GM11168 (cell line): ENCODE measurements around the gene DCAF6.
"Not testable (repeated sequence)": the region's sequence is repeated elsewhere in the genome, so short reads cannot be mapped to it uniquely, and the experiment has no call there.

Experiments used
- in situ Hi-C: fragments of 300-500 bp; cut with MboI; formaldehyde crosslinking; loops from one replicate; pipeline ENCODE4 v1.12.0; 2022; ENCODE audit warnings: low sequenced_read_pairs; ENCODE audit not compliant: unreplicated experiment

DCAF6 gene

DNA sequence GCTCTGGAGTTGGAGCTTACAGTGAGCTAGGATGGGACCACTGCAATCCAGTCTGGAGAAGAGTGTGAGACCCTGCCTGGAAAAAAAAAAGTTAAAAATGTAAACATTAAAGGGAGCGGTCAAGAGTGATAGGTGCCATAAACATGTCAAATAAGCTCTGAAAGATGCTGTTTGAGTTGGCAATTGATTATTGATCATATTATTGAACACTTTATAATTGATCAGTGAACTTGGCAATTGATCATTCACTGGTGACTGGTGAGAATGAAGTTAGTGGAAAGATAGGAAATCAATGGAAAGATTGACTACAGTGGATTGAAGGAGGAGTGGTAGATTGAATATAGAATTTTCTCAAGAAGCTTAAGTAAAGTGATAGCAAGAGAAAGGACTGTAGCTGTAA, 64.7 kb downstream of the DCAF6 start:
- in situ Hi-C loops: no loop called here

DNA sequence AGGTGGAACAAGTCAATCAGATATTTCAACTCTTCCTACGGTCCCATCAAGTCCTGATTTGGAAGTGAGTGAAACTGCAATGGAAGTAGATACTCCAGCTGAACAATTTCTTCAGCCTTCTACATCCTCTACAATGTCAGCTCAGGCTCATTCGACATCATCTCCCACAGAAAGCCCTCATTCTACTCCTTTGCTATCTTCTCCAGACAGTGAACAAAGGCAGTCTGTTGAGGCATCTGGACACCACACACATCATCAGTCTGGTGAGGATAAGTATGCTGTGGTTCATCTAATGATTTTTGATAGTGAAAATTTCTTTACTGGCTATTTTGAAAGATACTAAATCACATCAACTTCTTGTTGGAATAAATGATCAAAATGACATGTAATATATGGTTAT, 68.0 kb downstream of the DCAF6 start:
- in situ Hi-C loops: no loop called here

DNA sequence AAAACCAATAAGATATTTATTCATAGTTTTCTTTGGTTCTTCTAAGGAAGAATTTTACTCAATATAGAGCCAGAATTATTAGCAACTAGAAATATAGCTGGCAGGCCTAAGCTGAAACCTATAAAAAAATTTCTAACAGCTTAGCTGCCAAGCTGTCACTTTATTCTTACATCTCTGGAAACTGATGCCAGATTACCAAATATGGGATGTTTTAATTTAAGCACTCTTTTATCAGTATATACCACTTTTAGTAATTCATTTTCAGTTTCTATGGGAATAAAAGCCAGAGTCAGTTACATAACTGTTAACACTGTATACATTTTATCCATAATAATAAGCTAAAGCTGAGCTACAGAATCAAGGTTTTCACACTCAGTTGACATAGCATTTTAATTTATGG, 69.0 kb downstream of the DCAF6 start:
- in situ Hi-C loops: no loop called here

DNA sequence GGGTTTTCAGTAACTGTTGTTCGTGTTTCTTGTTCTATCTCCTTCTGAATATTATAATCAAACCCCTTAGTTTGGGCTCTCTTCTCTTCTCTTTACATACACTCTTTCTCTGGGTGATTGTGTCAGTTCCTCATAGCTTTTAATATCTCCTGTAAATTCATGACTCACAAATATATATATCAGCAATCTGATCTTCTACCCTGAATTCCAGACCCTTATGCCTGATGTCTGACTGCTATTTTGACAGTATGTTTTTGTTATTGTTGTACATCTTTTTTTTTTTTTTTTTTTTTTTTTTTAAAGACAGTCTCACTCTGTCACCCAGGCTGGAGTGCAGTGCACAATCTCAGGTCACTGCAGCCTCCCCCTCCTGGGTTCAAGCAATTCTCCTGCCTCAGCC, 71.2 kb downstream of the DCAF6 start:
- in situ Hi-C loops: no loop called here

DNA sequence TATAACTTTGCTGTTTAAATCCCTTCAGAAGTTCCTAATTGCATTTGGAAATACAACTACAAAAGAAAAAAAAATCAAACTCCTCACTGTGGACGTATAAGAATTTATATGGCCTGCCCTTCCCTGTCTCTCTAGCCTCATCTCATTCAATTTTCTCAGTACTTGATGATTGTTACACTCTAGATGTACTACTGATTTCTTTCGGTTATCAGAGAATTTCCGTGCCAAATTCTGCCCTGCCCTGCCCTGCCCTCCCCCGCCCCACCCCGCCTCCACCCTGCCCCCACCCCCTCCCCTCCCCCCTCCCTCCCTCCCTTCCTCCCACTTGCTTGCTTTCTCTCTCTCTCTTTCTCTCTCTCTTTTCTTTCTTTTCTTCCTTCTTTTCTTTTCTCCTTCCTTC, 72.1 kb downstream of the DCAF6 start:
- in situ Hi-C loops: no loop called here

DNA sequence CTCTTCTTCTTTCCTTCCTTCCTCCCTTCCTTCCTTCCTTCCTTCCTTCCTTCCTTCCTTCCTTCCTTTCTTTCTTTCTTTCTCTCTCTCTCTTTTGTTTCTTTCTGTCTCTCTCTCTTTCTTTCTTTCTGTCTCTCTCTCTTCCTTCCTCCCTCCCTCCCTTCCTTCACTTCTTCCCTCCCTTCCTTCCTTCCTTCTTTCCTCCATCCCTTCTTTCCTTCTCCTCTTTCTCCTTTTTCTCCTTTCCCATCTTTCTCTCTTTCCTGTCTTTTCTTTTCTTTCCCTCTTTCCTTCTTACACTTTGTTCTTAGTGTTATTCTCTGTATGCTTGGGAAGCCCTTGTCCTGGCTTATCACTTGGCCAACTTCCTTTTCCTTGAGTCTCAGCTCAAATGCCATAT, 72.8 kb downstream of the DCAF6 start:
- in situ Hi-C loops: no loop called here

DNA sequence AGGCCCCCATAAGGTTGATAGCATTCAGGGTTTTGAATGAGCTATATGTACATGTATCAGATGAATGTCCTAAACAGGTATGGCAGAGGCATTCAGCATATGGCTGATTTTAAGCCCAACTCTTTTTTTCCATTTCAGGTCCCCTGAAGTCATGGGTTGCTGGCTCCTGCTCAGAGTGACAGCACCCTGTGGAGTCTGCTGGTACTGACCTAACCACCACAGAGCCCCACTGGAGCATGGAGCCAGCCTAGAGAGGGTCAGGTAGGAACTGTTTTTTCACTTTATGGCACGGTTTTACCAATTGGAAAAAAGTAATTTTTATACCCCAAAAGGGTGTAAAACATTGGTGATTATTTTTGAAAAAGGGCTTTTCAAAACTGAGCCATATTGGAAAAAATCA, 82.9 kb downstream of the DCAF6 start:
- in situ Hi-C loops: no loop called here

DNA sequence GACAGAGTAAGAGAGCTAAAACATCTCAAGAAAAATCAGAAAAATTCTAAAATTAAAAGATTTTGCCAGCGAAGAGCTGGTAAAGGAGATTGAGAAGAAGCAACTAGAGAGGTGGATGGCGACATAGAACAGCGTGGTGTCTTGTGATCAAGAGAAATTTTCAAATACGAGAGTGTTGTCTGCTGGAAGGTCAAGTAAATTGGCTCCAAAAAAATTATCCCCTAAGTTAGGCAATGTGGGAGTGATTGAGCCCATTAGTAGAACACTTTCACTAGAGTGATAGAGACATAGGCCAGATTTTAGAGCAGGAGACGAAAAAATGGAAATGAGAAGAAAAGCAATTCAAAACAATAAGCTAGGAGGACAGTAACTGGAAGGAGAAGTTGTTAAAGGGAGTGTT, 94.7 kb downstream of the DCAF6 start:
- in situ Hi-C loops: no loop called here

DNA sequence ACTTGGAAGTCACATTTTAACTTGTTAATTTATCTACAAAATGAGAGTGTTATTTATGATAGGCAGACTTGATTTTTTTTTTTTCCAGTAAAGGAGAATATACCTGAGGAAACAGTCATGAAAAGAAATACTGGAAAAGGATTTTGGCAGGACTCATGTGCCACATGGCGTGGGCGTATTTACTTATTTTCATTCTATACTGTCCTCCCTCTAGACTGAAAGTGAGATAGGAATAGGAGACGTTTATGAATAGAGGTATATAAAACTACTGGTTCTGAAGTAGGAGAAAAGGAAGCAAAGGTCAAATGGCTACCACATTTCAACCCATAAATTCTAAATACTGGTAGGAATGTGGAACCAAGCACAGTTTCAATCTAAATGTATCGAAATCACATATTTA, 95.1 kb downstream of the DCAF6 start:
- in situ Hi-C loops: no loop called here

DNA sequence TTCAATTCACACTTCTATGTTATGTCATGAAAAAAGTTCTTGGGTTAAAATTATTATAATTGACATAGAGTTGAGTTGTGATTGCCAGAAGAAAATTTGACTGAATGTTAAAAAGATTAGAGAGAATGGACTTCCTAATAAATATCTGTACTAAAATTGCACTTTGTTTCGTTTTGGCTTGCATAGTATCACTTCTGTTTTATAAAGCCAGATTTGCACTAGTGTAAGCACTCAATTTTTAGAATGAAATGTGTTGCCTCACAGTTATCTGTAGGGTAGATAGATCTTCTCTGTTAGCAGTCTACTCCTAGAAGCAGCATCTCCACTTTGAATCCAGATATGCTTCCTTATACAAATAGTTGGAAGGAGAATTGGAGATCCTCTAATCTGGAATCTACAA, 95.5 kb downstream of the DCAF6 start:
- in situ Hi-C loops: no loop called here

DNA sequence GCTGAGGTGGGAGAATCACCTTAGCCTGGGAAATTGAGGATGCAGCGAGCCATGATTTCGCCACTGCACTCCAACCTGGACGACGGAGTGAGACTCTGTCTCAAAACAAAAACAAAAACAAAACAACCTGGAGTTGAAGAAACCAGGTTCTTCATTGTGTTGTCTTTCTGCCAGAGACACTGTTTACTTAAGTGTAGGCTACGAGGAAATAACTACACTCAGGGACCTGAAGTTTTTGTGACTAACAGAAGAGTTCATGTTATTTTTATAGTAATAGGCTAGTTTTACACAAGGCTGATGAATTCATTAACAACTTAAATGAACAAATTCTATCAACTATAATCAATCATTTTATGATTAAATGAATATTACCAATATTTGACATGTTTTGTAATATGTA, 98.9 kb downstream of the DCAF6 start:
- in situ Hi-C loops: no loop called here

DNA sequence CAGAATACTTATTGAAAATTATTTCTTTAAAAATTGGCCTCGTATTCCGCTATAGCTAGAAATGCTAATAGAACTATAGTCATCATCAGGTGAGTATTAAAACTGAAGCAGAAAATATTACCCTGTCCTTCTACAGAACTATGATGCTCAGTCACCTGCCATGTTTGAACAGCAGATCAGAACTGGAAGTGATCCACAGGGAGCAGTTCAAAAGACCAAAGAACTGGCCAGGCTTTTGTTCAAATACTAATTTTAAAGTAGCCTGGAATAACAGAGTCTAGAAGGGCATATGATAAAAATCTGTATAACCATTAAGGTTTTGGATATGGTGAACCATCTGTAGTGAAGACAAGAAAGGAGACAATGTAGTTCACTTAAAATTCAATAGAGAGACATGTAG, 105.9 kb downstream of the DCAF6 start:
- in situ Hi-C loops: no loop called here

DNA sequence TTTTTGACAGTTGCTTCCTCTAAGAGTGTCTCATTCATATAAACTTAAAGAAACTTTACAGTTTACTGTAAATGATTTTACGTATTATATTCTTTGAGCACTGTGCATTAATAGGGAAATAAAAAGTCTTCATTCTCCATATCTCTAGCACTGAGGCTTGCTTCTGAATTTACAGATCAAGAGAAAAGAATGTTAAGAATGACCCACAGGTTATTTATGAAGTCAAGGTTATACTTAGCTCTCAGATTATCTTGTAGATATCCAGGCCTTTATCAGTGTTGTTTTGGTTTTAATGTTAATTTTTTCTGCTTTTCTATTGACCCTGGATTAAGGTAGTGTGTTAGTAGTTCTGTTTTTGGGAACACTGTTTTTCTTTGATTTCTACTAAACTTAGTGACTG, 108.8 kb downstream of the DCAF6 start:
- in situ Hi-C loops: no loop called here

DNA sequence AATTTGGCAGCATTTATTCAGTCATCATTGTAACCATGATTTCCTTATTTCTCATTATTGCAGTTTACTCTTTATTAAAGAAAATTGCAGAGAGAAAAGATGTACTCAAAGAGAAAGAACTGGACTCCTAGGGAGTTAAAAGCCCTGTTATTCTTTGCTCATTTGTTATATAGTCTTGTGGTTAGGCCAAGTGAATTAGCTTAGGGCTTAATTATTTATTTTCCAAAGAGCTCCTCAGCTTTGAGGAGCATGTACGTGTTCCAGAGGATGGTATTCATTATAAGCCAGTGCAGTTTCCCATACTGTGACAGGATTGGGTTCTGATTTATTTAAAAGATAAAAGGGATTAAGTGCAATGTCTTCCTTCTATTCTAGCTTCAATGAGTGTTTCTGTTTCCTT, 113.8 kb downstream of the DCAF6 start:
- in situ Hi-C loops: no loop called here

DNA sequence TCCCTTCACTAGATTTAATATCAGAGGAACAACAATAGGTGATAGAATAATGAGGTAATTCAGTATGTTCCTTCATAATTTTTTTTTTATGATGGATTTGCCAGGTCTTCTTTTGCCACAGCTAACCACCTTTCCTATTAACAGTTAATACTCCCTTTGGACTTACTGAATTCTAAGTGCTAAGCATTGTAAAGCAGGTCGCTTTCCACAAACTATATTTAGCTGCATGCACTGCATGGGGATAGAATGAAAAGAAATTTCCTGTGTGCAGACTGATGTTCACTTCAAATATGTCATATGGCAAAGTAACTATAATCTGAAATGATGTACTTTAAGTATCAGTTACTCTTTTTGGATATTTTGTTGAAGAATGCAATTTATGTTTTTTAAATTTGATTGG, 114.4 kb downstream of the DCAF6 start:
- in situ Hi-C loops: no loop called here

DNA sequence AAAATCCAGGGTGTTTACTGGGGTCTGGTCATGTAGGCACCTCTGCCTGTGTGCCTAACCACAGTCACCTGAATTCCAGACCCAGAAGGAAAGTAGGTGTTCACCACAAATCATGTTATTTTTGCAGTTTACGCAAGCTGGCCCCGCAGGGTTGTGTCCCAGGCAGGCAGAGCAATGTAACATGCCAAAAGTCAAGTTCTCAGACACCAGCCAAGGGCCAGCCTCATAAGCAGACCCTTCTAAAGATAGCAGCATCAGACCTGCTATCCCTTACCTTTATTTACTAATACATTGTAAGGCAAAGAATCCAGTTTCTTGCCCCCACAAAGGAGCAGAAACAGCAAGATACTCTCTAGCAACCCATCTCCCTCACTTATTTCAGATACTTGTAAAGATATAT, 117.2 kb downstream of the DCAF6 start:
- in situ Hi-C loops: no loop called here

DNA sequence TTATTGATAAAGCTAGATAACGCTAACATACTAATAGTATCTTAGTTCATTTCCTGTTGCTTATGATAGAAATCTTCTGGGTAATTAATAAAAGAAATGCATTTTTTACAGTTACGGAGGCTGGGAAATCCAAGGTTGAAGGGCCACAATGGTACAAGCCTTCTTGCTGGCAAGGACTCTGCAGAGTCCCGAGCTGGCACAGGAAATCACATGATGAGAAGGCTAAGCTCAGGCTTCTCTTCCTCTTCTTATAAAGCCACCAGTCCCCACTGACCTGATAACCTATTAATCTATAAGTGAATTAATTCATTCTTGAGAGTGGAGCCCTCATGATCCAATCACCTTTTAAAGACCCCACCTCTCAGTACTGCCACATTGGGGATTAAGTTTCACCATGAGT, 117.6 kb downstream of the DCAF6 start:
- in situ Hi-C loops: no loop called here

DNA sequence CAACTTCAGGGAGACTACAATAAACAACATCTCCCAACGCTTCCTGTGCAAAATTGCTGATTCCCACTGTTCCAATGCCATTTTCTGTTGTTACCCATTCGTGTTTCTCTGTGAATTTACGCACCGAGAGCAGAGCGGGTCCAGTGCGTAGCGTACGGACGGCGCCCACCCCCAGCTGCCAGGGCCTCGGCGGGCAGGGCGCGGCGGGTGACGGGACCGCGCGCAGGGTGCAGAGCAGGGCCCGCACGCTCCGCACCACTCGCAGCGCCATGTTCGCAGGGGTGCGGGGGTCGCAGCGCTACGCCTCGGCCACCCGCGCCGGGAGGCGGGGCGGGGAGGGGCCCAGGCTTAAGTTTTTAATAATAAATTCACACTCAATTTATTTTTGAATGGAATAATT, 119.7 kb downstream of the DCAF6 start:
- in situ Hi-C loops: not testable (repeated sequence)

DNA sequence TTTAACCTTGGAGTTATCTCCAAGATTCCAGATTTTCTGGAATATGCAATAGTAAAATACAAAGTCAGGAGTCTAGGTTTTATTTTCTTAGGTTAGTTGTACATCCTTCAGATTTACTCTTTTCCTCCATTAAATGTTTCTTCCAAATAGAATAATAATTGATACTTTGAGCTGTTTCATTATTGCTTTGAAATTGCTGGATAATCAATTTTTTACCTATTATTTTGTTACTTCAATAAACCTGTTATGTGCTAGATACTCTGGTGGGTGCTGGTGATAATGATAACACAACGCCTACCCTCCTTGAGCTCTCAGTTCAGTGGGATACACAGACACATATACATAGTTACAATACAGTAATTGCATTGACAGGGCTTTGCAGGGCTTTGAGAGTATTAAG, 120.9 kb downstream of the DCAF6 start:
- in situ Hi-C loops: no loop called here

DNA sequence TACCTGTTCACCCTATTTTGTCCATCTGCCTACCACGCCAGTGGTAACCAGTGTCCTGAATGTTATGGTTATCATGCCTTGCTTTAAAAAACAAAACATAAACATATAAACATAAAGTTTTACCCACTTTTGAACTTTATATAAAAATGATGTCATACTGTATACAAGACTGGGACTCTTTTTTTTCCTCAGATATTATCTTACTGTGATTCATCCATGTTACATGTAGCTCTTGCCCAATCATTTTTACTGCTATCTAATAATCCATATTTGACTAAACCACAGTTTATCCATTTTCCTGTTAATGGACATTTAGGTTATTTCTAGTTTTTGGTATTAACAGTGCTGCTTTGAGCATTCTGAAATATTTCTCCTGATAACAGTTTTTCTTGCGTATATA, 121.4 kb downstream of the DCAF6 start:
- in situ Hi-C loops: no loop called here

DNA sequence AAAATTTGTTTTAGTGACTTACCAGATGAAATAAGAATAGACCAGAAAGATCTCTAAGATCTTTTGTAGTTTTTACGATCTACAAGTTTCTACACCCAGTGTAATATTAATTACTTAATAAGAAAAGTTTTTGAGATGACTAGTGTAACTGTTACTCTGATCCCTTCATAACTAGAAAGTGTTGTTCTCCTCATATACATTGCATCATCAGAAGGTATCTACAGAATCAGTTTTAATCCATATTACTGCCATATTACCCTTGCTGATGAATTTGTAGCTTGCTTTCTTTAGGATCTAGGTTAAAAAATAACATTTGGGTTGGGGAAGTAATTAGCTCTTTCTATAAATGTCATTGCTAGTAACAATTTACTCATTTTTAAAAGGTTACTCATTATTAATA, 127.7 kb downstream of the DCAF6 start:
- in situ Hi-C loops: no loop called here

DNA sequence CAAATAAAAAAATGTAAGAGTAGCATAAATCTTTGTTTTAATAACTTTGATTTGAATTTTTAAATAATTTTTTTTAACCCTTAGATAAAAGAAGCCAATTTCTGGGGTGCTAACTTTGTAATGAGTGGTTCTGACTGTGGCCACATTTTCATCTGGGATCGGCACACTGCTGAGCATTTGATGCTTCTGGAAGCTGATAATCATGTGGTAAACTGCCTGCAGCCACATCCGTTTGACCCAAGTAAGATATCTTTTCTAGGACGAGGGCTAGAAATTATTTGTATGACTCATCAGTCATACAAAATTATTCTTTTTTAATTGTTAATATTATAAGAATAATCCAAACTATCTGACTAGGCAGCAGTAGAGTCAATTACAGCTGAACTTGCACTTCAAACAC, 129.0 kb downstream of the DCAF6 start:
- in situ Hi-C loops: no loop called here

DNA sequence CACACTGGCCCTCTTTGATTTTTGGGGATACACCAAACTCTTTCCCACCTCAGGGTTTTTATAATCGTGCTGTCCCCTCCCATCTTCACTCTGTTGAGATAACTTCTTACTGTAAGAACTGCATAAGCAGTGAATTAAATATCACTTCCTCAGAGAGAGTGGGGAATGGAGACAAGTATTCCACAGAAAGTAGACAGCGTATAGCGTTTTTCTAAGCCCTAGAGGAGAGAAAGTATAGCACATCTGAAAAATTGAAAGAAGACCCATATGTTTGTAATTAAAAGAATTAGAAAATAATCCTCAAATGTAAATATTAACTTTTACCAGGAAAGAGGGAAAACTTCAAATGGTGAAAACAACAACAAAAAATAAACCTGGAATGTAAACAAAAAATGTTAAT, 132.9 kb downstream of the DCAF6 start:
- in situ Hi-C loops: no loop called here
